Kidney (tissue), 14 donors: Measurements from ENCODE around the gene PEX5. TPM values are rescaled to one million over a fixed set of nuclear protein-coding genes. Genes with fewer than 3 reads are reported as not detected.
A peak's percentile ranks its signal among the peaks of the same experiment; 100 is the strongest.
"Not testable (repeated sequence)": the region's sequence is repeated elsewhere in the genome, so short reads cannot be mapped to it uniquely, and the experiment has no call there.

ENCODE experiments used
- DNase-seq, 5 donors: peaks; one replicate each; pipeline ENCODE4 v3.0.0-alpha.2; 2013 to 2020
- FAIRE-seq: peaks from 2 replicates; lab custom pipeline; 2012; peaks lifted over from hg19 to GRCh38; lab: Jason Lieb, UNC
- H3K27ac ChIP-seq, 2 donors: one replicate each; pipeline ENCODE4 v1.7.0; 2013; ENCODE audit warnings: low read depth in 2 of 2, low read length in 2 of 2, inconsistent platforms in 1 of 2
- H3K27me3 ChIP-seq: one replicate; pipeline ENCODE4 v1.7.1; 2013; ENCODE audit warnings: low read length, inconsistent platforms; ENCODE audit not compliant: control insufficient read depth, insufficient read depth
- H3K36me3 ChIP-seq, 3 donors: one replicate each; pipeline versions ENCODE4 v1.7.0 to v1.7.1; 2013; ENCODE audit warnings: low read length in 3 of 3, control low read depth in 1 of 3, inconsistent platforms in 1 of 3; ENCODE audit not compliant: insufficient read depth in 3 of 3, control insufficient read depth in 2 of 3
- H3K4me1 ChIP-seq, 3 donors: one replicate each; pipeline versions ENCODE4 v1.7.0 to v1.7.1; 2013; ENCODE audit warnings: low read length in 3 of 3, inconsistent platforms in 1 of 3, low read depth in 1 of 3; ENCODE audit not compliant: control insufficient read depth in 2 of 3, insufficient read depth in 2 of 3
- H3K4me3 ChIP-seq, 3 donors: one replicate each; pipeline versions ENCODE4 v1.7.0 to v1.8.1; 2013; ENCODE audit warnings: low read length in 3 of 3, control low read depth in 1 of 3, inconsistent platforms in 1 of 3
- H3K9ac ChIP-seq, 3 donors: one replicate each; pipeline versions ENCODE4 v1.7.0 to v1.7.1; 2013; ENCODE audit warnings: low read length in 3 of 3, control low read depth in 1 of 3, inconsistent platforms in 1 of 3
- H3K9me3 ChIP-seq, 3 donors: one replicate each; pipeline versions ENCODE4 v1.7.0 to v1.7.1; 2013; ENCODE audit warnings: low read length in 3 of 3, control low read depth in 1 of 3, inconsistent platforms in 1 of 3; ENCODE audit not compliant: control insufficient read depth in 2 of 3, insufficient read depth in 1 of 3
- CTCF ChIP-seq: IDR thresholded peaks from 3 replicates; pipeline ENCODE4 v1.5.1; 2012; ENCODE audit warnings: mild to moderate bottlenecking, moderate library complexity, borderline replicate concordance; ENCODE audit not compliant: insufficient read depth; ENCODE audit errors: extremely low read depth
- intact Hi-C: fragments of 100-400 bp; cut with DNase I; formaldehyde crosslinking; loops from one replicate; pipeline ENCODE4 v1.11.1; 2022
- polyA plus RNA-seq: library from polyadenylated mRNA; stranded (reverse); fragments of 350-450 nt; fragmentation: Illumina TruSeq; extraction: RNeasy Lipid Tissue Mini Kit (QIAGEN cat#74804); gene quantifications from one replicate; pipeline ENCODE4 v1.2.3, GENCODE V29; 2014; ENCODE audit warnings: low read depth, low replicate concordance; ENCODE audit not compliant: insufficient read depth
- total RNA-seq: library from RNA; stranded (reverse); fragmentation: NEBNext Ultra II Directional; extraction: Animal tissue kit (Norgen Biotek cat#: 25700); gene quantifications from one replicate; pipeline ENCODE4 v1.2.1, GENCODE V29; 2021
- donor health status: control.
- donor health status: control.
- donor health status: control.
- donor health status: control.
- donor health status: control.
- donor health status: DM: yes; HTN: yes; CAD: no.
- donor health status: Normal renal cell carcinoma (clear cell type).

PEX5 gene
- total and polyA plus RNA-seq, 2 donors from 2014 or later: 30.8 to 42.3 TPM

GRCh38 chr12:7180685-7181084 is 8.8 kb upstream of the PEX5 start:
- no peak for TF ChIP-seq CTCF
- H3K4me1 ChIP-seq: peaks cover 0 to 4% (median 0%) of the 10 kb centered on the region in 3 donors
- FAIRE-seq (no peak), DNase-seq (no peak)
- no peak overlapping the region for H3K4me3 ChIP-seq
- H3K27me3 ChIP-seq: no peaks in the 10 kb centered on the region
- no peaks in the 10 kb centered on the region for H3K36me3 ChIP-seq
- no peaks in the 10 kb centered on the region for H3K9me3 ChIP-seq
- intact Hi-C loops: no loop called here
- no peak overlapping the region for H3K9ac ChIP-seq
- no peak overlapping the region for H3K27ac ChIP-seq

- DNase-seq, H3K36me3 ChIP-seq, H3K27ac ChIP-seq, intact Hi-C loops, H3K9ac ChIP-seq, H3K4me3 ChIP-seq, H3K27me3 ChIP-seq, H3K9me3 ChIP-seq, FAIRE-seq: not testable (repeated sequence)
- peaks cover 6 to 17% (median 14%) of the 10 kb centered on the region in 3 donors for H3K4me1 ChIP-seq
These were observed 3.4 kb upstream of the PEX5 start for GRCh38 chr12:7186058-7186457.

- H3K36me3 ChIP-seq: peaks cover 0 to 3% (median 0%) of the 10 kb centered on the region in 3 donors
- peak overlapping the region; percentile 68 to 99 (median 98) for H3K9ac ChIP-seq
- H3K4me3 ChIP-seq: peak overlapping the region; percentile 85 to 99 (median 90)
- FAIRE-seq (no peak), DNase-seq (peak; percentile 79 to 87 (median 82))
- H3K4me1 ChIP-seq: peaks cover 6 to 20% (median 14%) of the 10 kb centered on the region in 3 donors
- H3K27ac ChIP-seq: peak overlapping the region; percentile 88 to 98
- intact Hi-C loops: no loop called here
- no peaks in the 10 kb centered on the region for H3K27me3 ChIP-seq
- no peaks in the 10 kb centered on the region for H3K9me3 ChIP-seq
- TF ChIP-seq CTCF: peak; percentile 77
These were observed 706 bp upstream of the PEX5 start for GRCh38 chr12:7188562-7189397.

- intact Hi-C loops: no loop called here
- Histone ChIP-seq H3K27ac (peak overlapping the region; percentile 81 to 84), H3K4me1 (peaks cover 6 to 16% (median 14%) of the 10 kb centered on the region in 3 donors), H3K9me3 (no peaks in the 10 kb centered on the region), H3K9ac (peak overlapping the region; percentile 55 to 90 (median 74)), H3K36me3 (peaks cover 0 to 3% (median 0%) of the 10 kb centered on the region in 3 donors), H3K27me3 (no peaks in the 10 kb centered on the region), H3K4me3 (peak overlapping the region; percentile 76 to 90 (median 81))
- FAIRE-seq: no peak
- TF ChIP-seq CTCF: no peak
- peak in 4 of 5 donors; percentile 55 to 84 (median 60) for DNase-seq
These were observed 976 bp downstream of the PEX5 start for GRCh38 chr12:7190268-7191055.
